ENCODE measurements around the gene BDH1.
"Not testable (repeated sequence)": the region's sequence is repeated elsewhere in the genome, so short reads cannot be mapped to it uniquely, and the experiment has no call there.

The BDH1 gene

DNA sequence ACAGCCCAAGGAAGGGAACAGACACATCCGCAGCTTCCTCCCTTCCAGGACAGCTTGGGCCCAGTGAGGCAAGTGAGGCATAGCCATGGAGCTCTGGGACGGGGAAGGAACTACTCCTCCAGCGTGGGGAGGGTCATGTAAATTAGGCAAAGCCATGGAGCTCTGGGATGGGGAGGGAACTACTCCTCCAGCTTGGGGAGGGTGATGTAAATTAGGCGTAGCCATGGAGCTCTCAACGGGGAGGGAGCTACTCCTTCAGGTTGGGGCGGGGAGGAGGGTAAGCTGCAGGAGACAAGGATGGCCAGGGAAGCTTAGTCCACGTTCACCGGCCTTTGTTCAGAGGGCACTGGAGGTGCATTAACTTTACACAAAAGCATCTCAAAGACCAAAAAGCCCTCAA lies 21.1 kb upstream of the BDH1 start:
- Histone ChIP-seq H3K27ac (ENCODE audit: low read length) (no peak overlapping the region), H3K4me1 (ENCODE audit: control insufficient read depth, insufficient read depth, low read length) (no peaks in the 10 kb centered on the region), H3K27me3 (ENCODE audit: control insufficient read depth in 1 of 2, insufficient read depth in 2 of 2, low read length in 2 of 2) (no peaks in the 10 kb centered on the region), H3K9ac (ENCODE audit: low read length in 2 of 2) (no peak overlapping the region), H3K9me3 (ENCODE audit: control insufficient read depth in 2 of 2, low read length in 2 of 2) (no peaks in the 10 kb centered on the region), H3K4me3 (ENCODE audit: low read length in 2 of 2) (no peak overlapping the region), H3K36me3 (ENCODE audit: control insufficient read depth in 2 of 2, insufficient read depth in 2 of 2, low read length in 2 of 2) (peaks cover 0 to 6% of the 10 kb centered on the region in 2 donors)

GRCh38 chr3:197575362-197575761 lies 19.6 kb upstream of the BDH1 start:
- no peak overlapping the region for H3K9ac ChIP-seq (ENCODE audit: low read length in 2 of 2)

GRCh38 chr3:197574396-197574991 lies 18.7 kb upstream of the BDH1 start:
- H3K9me3 ChIP-seq (ENCODE audit: control insufficient read depth in 2 of 2, low read length in 2 of 2); H3K27ac ChIP-seq (ENCODE audit: low read length); H3K4me3 ChIP-seq (ENCODE audit: low read length in 2 of 2); H3K4me1 ChIP-seq (ENCODE audit: control insufficient read depth, insufficient read depth, low read length); H3K36me3 ChIP-seq (ENCODE audit: control insufficient read depth in 2 of 2, insufficient read depth in 2 of 2, low read length in 2 of 2); H3K9ac ChIP-seq (ENCODE audit: low read length in 2 of 2); H3K27me3 ChIP-seq (ENCODE audit: control insufficient read depth in 1 of 2, insufficient read depth in 2 of 2, low read length in 2 of 2): not testable (repeated sequence)

More at GRCh38 chr3:197575362-197575761, 19.6 kb upstream of the BDH1 start:
- Histone ChIP-seq H3K36me3 (ENCODE audit: control insufficient read depth in 2 of 2, insufficient read depth in 2 of 2, low read length in 2 of 2) (peaks cover 0 to 4% of the 10 kb centered on the region in 2 donors), H3K27ac (ENCODE audit: low read length) (no peak overlapping the region), H3K9me3 (ENCODE audit: control insufficient read depth in 2 of 2, low read length in 2 of 2) (no peaks in the 10 kb centered on the region), H3K4me1 (ENCODE audit: control insufficient read depth, insufficient read depth, low read length) (no peaks in the 10 kb centered on the region), H3K27me3 (ENCODE audit: control insufficient read depth in 1 of 2, insufficient read depth in 2 of 2, low read length in 2 of 2) (peaks cover 0 to 2% of the 10 kb centered on the region in 2 donors), H3K4me3 (ENCODE audit: low read length in 2 of 2) (no peak overlapping the region)

DNA sequence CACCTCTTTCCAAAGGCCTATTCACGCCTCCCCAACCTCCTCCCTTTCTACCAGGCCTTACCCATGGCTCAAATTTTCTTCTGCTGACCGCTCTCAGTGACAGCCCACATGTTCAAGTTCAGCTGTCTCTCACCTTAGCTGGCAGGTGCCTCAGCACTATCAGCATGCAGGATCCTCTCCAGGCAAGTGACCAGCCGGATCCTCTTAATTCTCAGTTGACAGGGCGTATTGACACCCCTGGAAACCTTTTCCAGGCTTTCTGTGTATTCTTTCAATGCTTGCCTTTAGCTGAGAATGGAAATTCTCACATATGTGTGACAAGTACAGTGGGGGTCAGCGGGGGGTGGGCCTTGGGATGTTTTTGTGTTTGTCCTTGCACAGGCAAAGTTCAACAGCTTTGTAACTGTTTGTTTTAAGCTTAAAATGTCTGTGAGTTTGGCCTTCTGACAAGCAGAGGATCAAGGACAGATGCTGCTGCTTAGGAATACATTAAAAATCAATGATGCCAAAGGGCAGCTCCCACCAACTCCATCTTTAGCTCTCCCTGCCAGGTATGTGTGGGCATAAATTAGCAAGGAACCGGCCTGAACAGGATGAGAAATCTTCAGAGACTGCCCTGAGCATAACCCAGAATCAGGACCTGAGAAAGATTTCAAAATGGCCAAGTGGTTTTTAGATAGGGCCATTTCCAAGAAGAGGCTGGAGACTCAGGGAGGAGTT lies 17.4 kb upstream of the BDH1 start:
- Histone ChIP-seq H3K27me3 (ENCODE audit: control insufficient read depth in 1 of 2, insufficient read depth in 2 of 2, low read length in 2 of 2) (peaks cover 4 to 5% of the 10 kb centered on the region in 2 donors), H3K4me3 (ENCODE audit: low read length in 2 of 2) (no peak overlapping the region), H3K27ac (ENCODE audit: low read length) (no peak overlapping the region), H3K9ac (ENCODE audit: low read length in 2 of 2) (no peak overlapping the region), H3K9me3 (ENCODE audit: control insufficient read depth in 2 of 2, low read length in 2 of 2) (no peaks in the 10 kb centered on the region), H3K4me1 (ENCODE audit: control insufficient read depth, insufficient read depth, low read length) (no peaks in the 10 kb centered on the region), H3K36me3 (ENCODE audit: control insufficient read depth in 2 of 2, insufficient read depth in 2 of 2, low read length in 2 of 2) (peaks cover 0 to 3% of the 10 kb centered on the region in 2 donors)

DNA sequence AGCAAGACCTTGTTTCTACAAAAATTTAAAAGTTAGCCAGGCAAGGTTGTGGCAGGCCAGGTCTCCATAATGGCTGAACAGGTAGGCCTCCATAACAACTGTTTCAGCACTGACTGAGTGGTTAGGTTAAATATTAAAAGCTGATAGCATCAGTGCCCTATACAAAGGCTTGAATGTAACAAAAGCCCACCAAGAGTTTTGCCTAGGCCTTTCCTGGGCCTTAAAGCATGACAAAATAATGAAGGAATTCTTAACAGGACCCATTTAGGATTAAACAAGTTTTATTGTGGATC lies 16.1 kb upstream of the BDH1 start:
- not testable (repeated sequence) for H3K36me3 ChIP-seq (ENCODE audit: control insufficient read depth in 2 of 2, insufficient read depth in 2 of 2, low read length in 2 of 2); H3K4me3 ChIP-seq (ENCODE audit: low read length in 2 of 2); H3K27ac ChIP-seq (ENCODE audit: low read length); H3K9ac ChIP-seq (ENCODE audit: low read length in 2 of 2); H3K9me3 ChIP-seq (ENCODE audit: control insufficient read depth in 2 of 2, low read length in 2 of 2); H3K4me1 ChIP-seq (ENCODE audit: control insufficient read depth, insufficient read depth, low read length)
- H3K27me3 ChIP-seq (ENCODE audit: control insufficient read depth in 1 of 2, insufficient read depth in 2 of 2, low read length in 2 of 2) = peaks cover 5 to 12% of the 10 kb centered on the region in 2 donors

DNA sequence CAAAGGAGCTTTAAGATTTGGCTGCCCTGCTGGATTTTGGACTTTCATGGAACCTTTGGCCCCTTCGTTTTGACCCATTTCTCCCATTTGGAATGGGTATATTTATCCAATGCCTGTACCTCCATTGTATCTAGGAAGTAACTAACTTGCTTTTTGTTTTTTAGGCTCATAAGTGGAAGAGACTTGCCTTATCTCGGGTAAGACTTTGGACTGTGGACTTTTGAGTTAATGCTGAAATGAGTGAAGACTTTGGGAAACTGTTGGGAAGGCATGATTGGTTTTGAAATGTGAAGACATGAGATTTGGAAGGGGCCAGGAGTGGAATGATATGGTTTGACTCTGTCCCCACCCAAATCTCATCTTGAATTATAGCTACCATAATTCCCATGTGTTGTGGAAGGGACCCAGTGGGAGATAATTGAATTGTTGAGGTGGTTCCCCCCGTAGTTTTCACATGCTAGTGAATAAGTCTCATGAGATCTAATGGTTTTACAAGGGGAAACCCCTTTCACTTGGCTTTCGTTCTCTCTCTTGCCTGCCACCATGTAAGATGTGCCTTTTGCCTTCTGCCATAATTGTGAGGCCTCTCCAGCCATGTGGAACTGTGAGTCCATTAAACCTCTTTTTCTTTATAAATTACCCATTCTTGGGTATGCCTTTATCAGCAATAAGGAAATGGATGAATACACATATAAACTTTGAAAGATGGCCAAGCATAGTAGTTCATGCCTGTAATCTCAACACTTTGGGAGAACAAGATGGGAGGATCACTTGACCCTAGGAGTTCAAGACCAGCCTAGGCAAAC lies 15.5 kb upstream of the BDH1 start:
- H3K27ac ChIP-seq (ENCODE audit: low read length); H3K9ac ChIP-seq (ENCODE audit: low read length in 2 of 2); H3K9me3 ChIP-seq (ENCODE audit: control insufficient read depth in 2 of 2, low read length in 2 of 2); H3K36me3 ChIP-seq (ENCODE audit: control insufficient read depth in 2 of 2, insufficient read depth in 2 of 2, low read length in 2 of 2); H3K4me3 ChIP-seq (ENCODE audit: low read length in 2 of 2); H3K4me1 ChIP-seq (ENCODE audit: control insufficient read depth, insufficient read depth, low read length): not testable (repeated sequence)
- peaks cover 5 to 12% of the 10 kb centered on the region in 2 donors for H3K27me3 ChIP-seq (ENCODE audit: control insufficient read depth in 1 of 2, insufficient read depth in 2 of 2, low read length in 2 of 2)

GRCh38 chr3:197569433-197569832 lies 13.7 kb upstream of the BDH1 start:
- not testable (repeated sequence) for H3K27ac ChIP-seq (ENCODE audit: low read length); H3K4me1 ChIP-seq (ENCODE audit: control insufficient read depth, insufficient read depth, low read length); H3K9ac ChIP-seq (ENCODE audit: low read length in 2 of 2); H3K4me3 ChIP-seq (ENCODE audit: low read length in 2 of 2); H3K36me3 ChIP-seq (ENCODE audit: control insufficient read depth in 2 of 2, insufficient read depth in 2 of 2, low read length in 2 of 2); H3K9me3 ChIP-seq (ENCODE audit: control insufficient read depth in 2 of 2, low read length in 2 of 2)
- peaks cover 5 to 12% of the 10 kb centered on the region in 2 donors for H3K27me3 ChIP-seq (ENCODE audit: control insufficient read depth in 1 of 2, insufficient read depth in 2 of 2, low read length in 2 of 2)

DNA sequence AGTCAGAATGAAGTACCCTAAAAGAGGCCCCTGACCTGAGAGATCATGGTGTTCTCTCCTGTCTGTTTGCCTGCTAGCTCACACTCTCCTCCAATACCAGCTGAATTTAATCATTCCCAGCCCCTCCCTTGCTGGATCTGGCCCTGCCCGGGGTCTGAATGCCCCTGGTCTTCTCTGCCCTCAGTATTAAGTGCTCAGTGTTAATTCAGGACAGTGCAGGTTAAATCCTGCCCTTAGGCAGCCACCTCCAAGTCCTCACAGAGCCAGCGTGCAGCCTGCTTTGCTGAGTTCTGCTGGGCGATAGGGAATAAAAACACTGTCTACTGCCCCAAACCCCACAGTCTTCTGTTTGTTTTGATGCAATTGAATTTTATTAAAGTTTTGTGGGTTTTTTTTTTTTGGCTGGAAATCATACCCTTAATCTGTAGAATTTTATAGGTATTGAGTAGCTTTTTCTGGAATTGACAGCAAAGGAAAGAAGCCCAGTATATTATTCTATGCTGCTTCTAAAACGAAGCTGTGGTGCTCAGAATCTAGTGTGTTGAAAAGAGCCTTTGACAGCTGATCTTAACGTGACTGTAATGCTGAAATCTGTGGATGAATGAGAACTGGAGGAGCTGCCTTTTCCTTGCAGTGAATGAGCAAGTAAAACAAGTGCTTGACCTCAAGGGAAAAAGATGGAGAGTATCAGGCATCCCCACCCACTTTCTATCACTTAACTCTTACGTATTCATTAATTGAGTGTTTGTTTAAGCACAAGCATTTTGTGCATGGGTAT lies 12.3 kb upstream of the BDH1 start:
- H3K9me3 ChIP-seq (ENCODE audit: control insufficient read depth in 2 of 2, low read length in 2 of 2) = no peaks in the 10 kb centered on the region
- H3K36me3 ChIP-seq (ENCODE audit: control insufficient read depth in 2 of 2, insufficient read depth in 2 of 2, low read length in 2 of 2) = no peaks in the 10 kb centered on the region
- H3K27me3 ChIP-seq (ENCODE audit: control insufficient read depth in 1 of 2, insufficient read depth in 2 of 2, low read length in 2 of 2) = peaks cover 5 to 12% of the 10 kb centered on the region in 2 donors
- no peaks in the 10 kb centered on the region for H3K4me1 ChIP-seq (ENCODE audit: control insufficient read depth, insufficient read depth, low read length)
- no peak overlapping the region for H3K9ac ChIP-seq (ENCODE audit: low read length in 2 of 2)
- H3K4me3 ChIP-seq (ENCODE audit: low read length in 2 of 2) = no peak overlapping the region
- H3K27ac ChIP-seq (ENCODE audit: low read length) = no peak overlapping the region

GRCh38 chr3:197566155-197566554 lies 10.4 kb upstream of the BDH1 start:
- not testable (repeated sequence) for H3K27ac ChIP-seq (ENCODE audit: low read length); H3K36me3 ChIP-seq (ENCODE audit: control insufficient read depth in 2 of 2, insufficient read depth in 2 of 2, low read length in 2 of 2); H3K4me1 ChIP-seq (ENCODE audit: control insufficient read depth, insufficient read depth, low read length); H3K9me3 ChIP-seq (ENCODE audit: control insufficient read depth in 2 of 2, low read length in 2 of 2); H3K9ac ChIP-seq (ENCODE audit: low read length in 2 of 2); H3K4me3 ChIP-seq (ENCODE audit: low read length in 2 of 2)
- peaks cover 5 to 12% of the 10 kb centered on the region in 2 donors for H3K27me3 ChIP-seq (ENCODE audit: control insufficient read depth in 1 of 2, insufficient read depth in 2 of 2, low read length in 2 of 2)

GRCh38 chr3:197564097-197564843 lies 8.5 kb upstream of the BDH1 start:
- no peak overlapping the region for H3K27ac ChIP-seq (ENCODE audit: low read length)
- H3K4me3 ChIP-seq (ENCODE audit: low read length in 2 of 2) = no peak overlapping the region
- H3K9me3 ChIP-seq (ENCODE audit: control insufficient read depth in 2 of 2, low read length in 2 of 2) = no peaks in the 10 kb centered on the region
- peaks cover 12 to 16% of the 10 kb centered on the region in 2 donors for H3K27me3 ChIP-seq (ENCODE audit: control insufficient read depth in 1 of 2, insufficient read depth in 2 of 2, low read length in 2 of 2)
- no peaks in the 10 kb centered on the region for H3K4me1 ChIP-seq (ENCODE audit: control insufficient read depth, insufficient read depth, low read length)
- no peak overlapping the region for H3K9ac ChIP-seq (ENCODE audit: low read length in 2 of 2)
- no peaks in the 10 kb centered on the region for H3K36me3 ChIP-seq (ENCODE audit: control insufficient read depth in 2 of 2, insufficient read depth in 2 of 2, low read length in 2 of 2)

Data from stomach smooth muscle (tissue), 2 donors.